HUES6 (cell line): Measurements from ENCODE around the gene SMG5.
"Not testable (repeated sequence)": the region's sequence is repeated elsewhere in the genome, so short reads cannot be mapped to it uniquely, and the experiment has no call there.

ENCODE experiments used
- H3K27ac ChIP-seq: 2 replicates; pipeline ENCODE4 v1.7.0; 2013; ENCODE audit warnings: low read depth, mild to moderate bottlenecking, low read length, inconsistent platforms
- H3K27me3 ChIP-seq: 2 replicates; pipeline ENCODE4 v1.6.1; 2013; ENCODE audit warnings: low read length; ENCODE audit not compliant: control insufficient read depth, insufficient read depth
- H3K36me3 ChIP-seq: 2 replicates; pipeline ENCODE4 v1.6.1; 2013; ENCODE audit warnings: low read length; ENCODE audit not compliant: control insufficient read depth, insufficient read depth
- H3K4me1 ChIP-seq: 2 replicates; pipeline ENCODE4 v1.6.1; 2013; ENCODE audit warnings: low read length; ENCODE audit not compliant: control insufficient read depth, insufficient read depth
- H3K4me3 ChIP-seq: 2 replicates; pipeline ENCODE4 v1.5.1; 2013; ENCODE audit warnings: low read depth, low read length
- H3K9ac ChIP-seq: one replicate; pipeline ENCODE4 v1.6.1; 2013; ENCODE audit warnings: mild to moderate bottlenecking, low read length
- H3K9me3 ChIP-seq: 2 replicates; pipeline ENCODE4 v1.6.1; 2013; ENCODE audit warnings: low read depth, low read length; ENCODE audit not compliant: control insufficient read depth, insufficient read depth

SMG5 gene

DNA sequence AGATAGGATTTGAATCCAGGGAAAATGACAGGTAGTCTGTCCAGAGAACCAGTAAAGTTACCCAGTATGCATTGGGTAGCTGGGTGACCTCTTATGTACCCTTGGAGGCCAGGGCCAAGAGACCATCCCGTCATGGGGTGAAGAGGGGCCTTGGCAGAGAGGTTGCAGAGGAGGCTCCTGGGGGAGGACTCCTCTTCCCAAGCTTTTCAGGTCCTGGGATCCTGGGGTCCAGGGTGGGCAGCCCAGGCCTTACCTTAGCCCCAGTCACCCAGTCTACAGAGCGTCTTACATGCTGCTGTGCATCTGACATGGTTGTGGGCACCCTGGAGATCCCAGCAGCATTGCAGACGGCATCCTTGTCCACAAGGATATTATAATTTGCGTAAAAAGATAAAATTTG is 55.8 kb downstream of the SMG5 start:
- H3K9me3 ChIP-seq = no peaks in the 10 kb centered on the region
- peaks cover 47% of the 10 kb centered on the region for H3K36me3 ChIP-seq
- H3K9ac ChIP-seq = no peak overlapping the region
- H3K4me1 ChIP-seq = 0 out of 2 replicates have a peak, but pooled peaks cover 1% of the 10 kb centered on the region
- no peaks in the 10 kb centered on the region for H3K27me3 ChIP-seq
- no peak overlapping the region for H3K4me3 ChIP-seq
- H3K27ac ChIP-seq = no peak overlapping the region

DNA sequence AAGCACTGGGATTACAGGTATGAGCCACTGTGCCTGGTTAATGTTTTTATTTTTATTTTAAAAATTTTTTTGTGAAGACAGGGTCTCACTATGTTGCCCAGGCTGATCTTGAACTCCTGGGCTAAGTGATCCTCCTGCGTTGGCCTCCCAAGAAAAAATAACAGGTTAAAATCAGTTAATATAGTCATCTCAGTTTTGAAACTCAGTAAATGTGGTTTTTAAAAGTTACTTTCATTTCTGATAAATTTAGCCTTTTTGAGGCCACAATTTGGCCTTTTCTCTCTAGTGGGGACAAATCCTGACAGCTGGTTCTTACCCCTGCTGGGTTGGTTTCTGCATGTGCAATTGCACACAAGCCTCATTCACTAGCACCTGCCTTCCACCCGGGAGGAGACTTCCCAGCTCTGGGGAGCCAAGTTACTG is 56.5 kb downstream of the SMG5 start:
- H3K9me3 ChIP-seq = no peaks in the 10 kb centered on the region
- no peaks in the 10 kb centered on the region for H3K27me3 ChIP-seq
- peaks cover 54% of the 10 kb centered on the region for H3K36me3 ChIP-seq
- H3K4me1 ChIP-seq = no peaks in the 10 kb centered on the region
- H3K4me3 ChIP-seq = no peak overlapping the region
- H3K27ac ChIP-seq = no peak overlapping the region
- H3K9ac ChIP-seq = no peak overlapping the region

DNA sequence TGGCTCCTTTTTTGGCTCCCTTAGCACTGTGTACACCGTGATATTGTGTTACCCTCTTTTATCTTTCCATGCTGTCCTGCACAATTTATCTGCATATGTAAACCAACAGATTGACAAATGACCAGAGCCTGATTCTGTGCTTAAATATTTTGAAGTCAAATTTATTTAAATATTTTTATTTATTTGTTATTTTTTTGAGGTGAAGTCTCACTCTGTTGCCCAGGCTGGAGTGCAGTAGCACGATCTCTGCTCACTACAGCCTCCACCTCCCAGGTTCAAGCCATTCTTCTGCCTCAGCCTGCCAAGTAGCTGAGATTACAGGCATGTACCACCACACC is 57.0 kb downstream of the SMG5 start:
- Histone ChIP-seq H3K9ac (no peak overlapping the region), H3K27ac (no peak overlapping the region), H3K36me3 (peaks cover 58% of the 10 kb centered on the region), H3K9me3 (no peaks in the 10 kb centered on the region), H3K4me3 (no peak overlapping the region), H3K4me1 (no peaks in the 10 kb centered on the region), H3K27me3 (no peaks in the 10 kb centered on the region)

DNA sequence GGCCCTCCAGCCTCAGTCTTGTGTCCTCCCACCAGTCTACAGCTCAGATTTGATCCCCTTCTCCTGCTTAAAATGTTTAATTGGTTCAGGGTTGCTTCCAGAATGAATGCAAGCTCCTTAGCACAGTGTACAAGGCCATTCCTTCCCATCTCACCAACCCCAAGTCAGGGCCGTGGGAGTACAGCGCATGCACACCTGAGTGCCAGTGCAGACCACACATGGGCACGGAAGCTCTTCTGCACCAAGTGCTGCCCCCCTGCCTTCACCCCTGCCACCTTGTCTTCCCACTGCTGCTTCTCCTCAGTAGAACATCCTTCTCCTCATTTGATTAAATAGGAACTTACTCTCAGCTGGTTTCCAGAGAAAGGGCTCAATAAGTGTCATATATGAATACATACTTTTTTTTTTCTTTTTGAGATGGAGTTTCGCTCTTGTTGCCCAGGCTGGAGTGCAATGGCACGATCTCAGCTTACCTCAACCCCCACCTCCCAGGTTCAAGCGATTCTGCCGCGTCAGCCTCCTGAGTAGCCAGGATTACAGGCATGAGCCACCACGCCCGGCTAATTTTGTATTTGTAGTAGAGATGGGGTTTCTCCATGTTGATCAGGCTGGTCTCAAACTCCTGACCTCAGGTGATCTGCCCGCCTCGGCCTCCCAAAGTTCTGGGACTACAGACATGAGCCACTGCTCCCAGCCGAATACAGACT is 60.5 kb downstream of the SMG5 start:
- Histone ChIP-seq H3K9me3 (no peaks in the 10 kb centered on the region), H3K27me3 (no peaks in the 10 kb centered on the region), H3K4me1 (no peaks in the 10 kb centered on the region), H3K27ac (no peak overlapping the region), H3K4me3 (no peak overlapping the region), H3K36me3 (peaks cover 51% of the 10 kb centered on the region), H3K9ac (no peak overlapping the region)

DNA sequence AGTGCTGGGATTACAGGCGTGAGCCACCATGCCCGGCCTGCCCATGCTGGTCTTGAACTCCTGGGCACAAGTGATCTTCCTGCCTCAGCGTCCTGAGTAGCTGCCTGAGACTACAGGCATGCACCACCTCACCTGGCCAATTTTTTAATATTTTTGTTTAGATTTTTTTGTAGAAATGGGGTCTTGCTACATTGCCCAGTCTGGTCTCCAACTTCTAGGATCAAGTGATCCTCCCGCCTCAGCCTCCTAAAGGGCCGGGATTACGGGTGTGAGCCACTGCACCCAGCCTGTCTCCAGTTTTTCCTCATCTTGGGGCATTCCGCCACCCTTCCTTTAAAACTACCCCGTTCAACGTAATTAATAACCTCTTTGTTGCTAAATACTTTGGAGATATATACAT is 62.4 kb downstream of the SMG5 start:
- H3K4me1 ChIP-seq = no peaks in the 10 kb centered on the region
- H3K4me3 ChIP-seq = no peak overlapping the region
- H3K27ac ChIP-seq = no peak overlapping the region
- no peaks in the 10 kb centered on the region for H3K27me3 ChIP-seq
- no peak overlapping the region for H3K9ac ChIP-seq
- H3K9me3 ChIP-seq = no peaks in the 10 kb centered on the region
- H3K36me3 ChIP-seq = peaks cover 44% of the 10 kb centered on the region

DNA sequence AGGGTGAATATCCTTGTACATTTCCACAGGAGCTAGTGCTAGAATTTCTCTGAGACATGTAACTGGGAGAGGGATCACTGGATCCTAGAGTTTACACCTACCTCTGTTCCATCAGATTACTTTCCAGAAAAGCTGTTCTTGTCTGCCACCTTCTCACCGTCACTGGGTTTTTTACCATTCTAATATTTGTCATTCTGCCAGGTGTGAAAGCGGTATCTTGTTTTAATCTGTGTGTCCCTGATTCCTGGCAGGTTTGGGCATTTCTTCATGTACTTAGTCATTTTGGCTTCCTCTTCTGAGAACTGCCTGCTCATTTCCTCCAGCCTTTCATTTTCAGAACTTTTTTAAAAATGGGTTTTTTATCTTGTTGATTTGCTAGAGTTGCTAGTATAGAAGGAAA is 64.8 kb downstream of the SMG5 start:
- Histone ChIP-seq H3K4me1 (peaks cover 6% of the 10 kb centered on the region), H3K9me3 (no peaks in the 10 kb centered on the region), H3K36me3 (peaks cover 38% of the 10 kb centered on the region), H3K9ac (no peak overlapping the region), H3K27me3 (no peaks in the 10 kb centered on the region), H3K27ac (no peak overlapping the region), H3K4me3 (no peak overlapping the region)

DNA sequence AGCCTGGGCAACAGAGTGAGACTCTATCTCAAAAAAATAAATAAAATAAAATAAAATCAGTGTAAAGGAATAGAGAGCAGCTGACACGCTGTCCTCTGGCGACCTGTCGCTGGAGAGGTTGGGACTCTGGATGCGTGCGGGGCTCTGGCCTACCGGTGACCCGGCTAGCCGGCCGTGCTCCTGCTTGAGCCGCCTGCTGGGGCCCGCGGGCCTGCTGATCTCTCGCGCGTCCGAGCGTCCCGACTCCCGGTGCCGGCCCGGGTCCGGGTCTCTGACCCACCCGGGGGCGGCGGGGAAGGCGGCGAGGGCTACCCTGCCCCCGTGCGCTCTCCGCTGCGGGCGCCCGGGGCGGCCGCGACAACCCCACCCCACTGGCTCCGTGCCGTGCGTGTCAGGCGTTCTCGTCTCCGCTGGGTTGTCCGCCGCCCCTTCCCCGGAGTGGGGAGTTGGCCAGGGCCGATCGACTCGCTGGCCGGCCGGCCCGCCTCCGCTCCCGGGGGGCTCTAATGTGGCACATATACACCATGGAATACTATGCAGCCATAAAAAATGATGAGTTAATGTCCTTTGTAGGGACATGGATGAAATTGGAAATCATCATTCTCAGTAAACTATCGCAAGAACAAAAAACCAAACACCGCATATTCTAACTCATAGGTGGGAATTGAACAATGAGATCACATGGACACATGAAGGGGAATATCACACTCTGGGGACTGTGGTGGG is 66.1 kb downstream of the SMG5 start:
- not testable (repeated sequence) for H3K9me3 ChIP-seq, H3K9ac ChIP-seq, H3K4me3 ChIP-seq, H3K27me3 ChIP-seq, H3K27ac ChIP-seq
- peaks cover 13% of the 10 kb centered on the region for H3K4me1 ChIP-seq
- H3K36me3 ChIP-seq = peaks cover 27% of the 10 kb centered on the region

DNA sequence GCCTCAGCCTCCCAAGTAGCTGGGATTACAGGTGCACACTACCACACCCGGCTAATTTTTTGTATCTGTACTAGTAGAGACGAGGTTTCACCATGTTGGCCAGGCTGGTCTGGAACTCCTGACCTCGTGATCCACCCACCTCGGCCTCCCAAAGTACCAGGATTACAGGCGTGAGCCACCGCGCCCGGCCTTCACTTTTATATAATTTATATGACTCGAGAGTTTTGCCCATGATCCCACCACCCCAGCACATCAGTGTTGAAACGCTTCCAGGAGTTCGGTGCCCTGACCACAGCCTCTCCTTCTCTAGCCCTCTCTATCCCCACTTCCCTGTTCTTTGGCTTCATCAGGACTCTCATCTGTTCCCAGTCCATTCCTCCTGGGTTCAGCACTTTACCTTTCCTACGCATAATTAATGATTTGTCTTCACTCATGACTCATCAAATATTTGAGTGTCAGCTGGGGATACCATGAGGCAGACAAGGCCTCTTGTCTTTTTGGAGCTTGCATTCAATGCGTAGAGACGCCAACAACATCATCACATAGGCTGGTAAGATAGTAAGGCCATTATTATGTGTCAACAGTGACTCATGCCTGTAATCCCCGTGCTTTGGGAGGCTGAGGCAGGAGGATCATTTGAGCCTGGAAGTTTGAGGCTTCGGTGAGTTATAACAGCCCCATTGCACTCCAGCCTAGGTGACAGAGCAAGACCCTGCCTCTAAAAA is 68.4 kb downstream of the SMG5 start:
- peak overlapping the region; percentile 86; the same call in 1 of the 2 replicates for H3K4me3 ChIP-seq
- peaks cover 31% of the 10 kb centered on the region for H3K36me3 ChIP-seq
- peak overlapping the region; percentile 58 for H3K9ac ChIP-seq
- H3K27ac ChIP-seq = no peak overlapping the region
- H3K9me3 ChIP-seq = no peaks in the 10 kb centered on the region
- peaks cover 15% of the 10 kb centered on the region for H3K4me1 ChIP-seq
- no peaks in the 10 kb centered on the region for H3K27me3 ChIP-seq

DNA sequence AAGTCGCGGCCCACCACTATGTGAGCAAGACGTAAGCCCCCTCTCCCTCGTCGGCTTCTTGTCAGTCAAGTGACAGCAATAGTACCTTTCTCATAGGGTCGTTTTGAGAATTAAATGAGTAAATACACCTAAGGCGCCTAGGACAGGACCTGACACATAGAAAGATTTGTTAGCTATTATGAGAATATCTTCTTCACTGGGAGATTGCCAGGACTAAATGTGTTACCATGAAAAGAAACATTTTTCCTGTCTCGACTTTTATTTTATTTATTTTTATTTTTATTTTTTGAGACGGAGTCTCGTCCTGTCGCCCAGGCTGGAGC is 69.0 kb downstream of the SMG5 start:
- no peaks in the 10 kb centered on the region for H3K27me3 ChIP-seq
- H3K9ac ChIP-seq = peak overlapping the region; percentile 93
- peaks cover 21% of the 10 kb centered on the region for H3K4me1 ChIP-seq
- H3K4me3 ChIP-seq = peak overlapping the region; percentile 86
- no peaks in the 10 kb centered on the region for H3K9me3 ChIP-seq
- H3K36me3 ChIP-seq = peaks cover 35% of the 10 kb centered on the region
- H3K27ac ChIP-seq = peak overlapping the region; percentile 96

DNA sequence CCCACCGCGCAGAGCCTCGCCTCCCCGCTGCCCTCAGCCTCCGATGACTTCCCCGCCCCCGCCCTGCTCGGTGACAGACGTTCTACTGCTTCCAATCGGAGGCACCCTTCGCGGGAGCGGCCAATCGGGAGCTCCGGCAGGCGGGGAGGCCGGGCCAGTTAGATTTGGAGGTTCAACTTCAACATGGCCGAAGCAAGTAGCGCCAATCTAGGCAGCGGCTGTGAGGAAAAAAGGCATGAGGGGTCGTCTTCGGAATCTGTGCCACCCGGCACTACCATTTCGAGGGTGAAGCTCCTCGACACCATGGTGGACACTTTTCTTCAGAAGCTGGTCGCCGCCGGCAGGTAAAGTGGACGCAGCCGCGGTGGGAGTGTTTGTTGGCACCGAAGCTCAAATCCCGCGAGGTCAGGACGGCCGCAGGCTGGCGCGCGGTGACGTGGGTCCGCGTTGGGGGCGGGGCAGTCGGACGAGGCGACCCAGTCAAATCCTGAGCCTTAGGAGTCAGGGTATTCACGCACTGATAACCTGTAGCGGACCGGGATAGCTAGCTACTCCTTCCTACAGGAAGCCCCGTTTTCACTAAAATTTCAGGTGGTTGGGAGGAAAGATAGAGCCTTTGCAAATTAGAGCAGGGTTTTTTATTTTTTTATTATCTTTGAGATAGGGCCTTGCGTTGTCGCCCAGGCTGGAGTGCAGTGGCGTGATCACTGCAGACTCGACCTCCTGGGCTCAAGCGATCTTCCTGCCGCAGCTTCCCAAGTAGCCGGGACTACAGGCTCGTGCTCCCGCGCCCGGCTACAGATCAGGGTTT is 69.6 kb downstream of the SMG5 start, which contains the start of gene PMF1:
TSS of gene PMF1 (plus strand) at position 175 of the 811 bp plus-strand sequence. CDS start at position 184, 9 bp downstream.
- H3K27me3 ChIP-seq = no peaks in the 10 kb centered on the region
- peak within 1 kb of the TSS; percentile 86 for H3K4me3 ChIP-seq
- no peaks in the 10 kb centered on the region for H3K9me3 ChIP-seq
- peaks cover 24% of the 10 kb centered on the region for H3K4me1 ChIP-seq
- peak within 1 kb of the TSS; percentile 96 for H3K27ac ChIP-seq
- H3K36me3 ChIP-seq = peaks cover 37% of the 10 kb centered on the region
- peak within 1 kb of the TSS; percentile 93 for H3K9ac ChIP-seq
